Esophagus (tissue), 2 donors: ENCODE measurements around the gene FGFR3. TPM values are rescaled to one million over a fixed set of nuclear protein-coding genes. Genes with fewer than 3 reads are reported as not detected.
A peak's percentile ranks its signal among the peaks of the same experiment; 100 is the strongest.

ENCODE experiments used
- H3K27ac ChIP-seq, 2 donors: one replicate each; pipeline ENCODE4 v1.5.1; 2013; ENCODE audit warnings: low read depth in 2 of 2, mild to moderate bottlenecking in 2 of 2, inconsistent platforms in 1 of 2, low read length in 1 of 2, moderate library complexity in 1 of 2
- H3K27me3 ChIP-seq, 2 donors: one replicate each; pipeline ENCODE4 v1.6.1; 2013; ENCODE audit warnings: low read length in 2 of 2, control low read depth in 1 of 2, mild to moderate bottlenecking in 1 of 2; ENCODE audit not compliant: insufficient read depth in 2 of 2, control insufficient read depth in 1 of 2
- H3K36me3 ChIP-seq, 2 donors: one replicate each; pipeline ENCODE4 v1.6.1; 2013; ENCODE audit warnings: low read length in 1 of 2; ENCODE audit not compliant: control insufficient read depth in 2 of 2, insufficient read depth in 2 of 2
- H3K4me1 ChIP-seq, 2 donors: one replicate each; pipeline ENCODE4 v1.6.1; 2013; ENCODE audit warnings: low read length in 1 of 2; ENCODE audit not compliant: control insufficient read depth in 2 of 2, insufficient read depth in 2 of 2
- H3K4me3 ChIP-seq, 2 donors: one replicate each; pipeline ENCODE4 v1.5.1; 2013; ENCODE audit warnings: low read length in 2 of 2, mild to moderate bottlenecking in 2 of 2, low read depth in 1 of 2, moderate library complexity in 1 of 2
- H3K9me3 ChIP-seq, 2 donors: one replicate each; pipeline ENCODE4 v1.6.1; 2013; ENCODE audit warnings: mild to moderate bottlenecking in 2 of 2, low read depth in 1 of 2, low read length in 1 of 2, moderate library complexity in 1 of 2; ENCODE audit not compliant: control insufficient read depth in 2 of 2, insufficient read depth in 1 of 2
- WGBS, 2 donors: extraction: QIAGEN DNeasy Blood & Tissue Kit; methylation state at CpG; one replicate each; pipeline ENCODE4 v1.1.7; 2013; 5-methylcytosine and 5-hydroxymethylcytosine counted together
- polyA plus RNA-seq, 2 donors: library from polyadenylated mRNA; stranded (reverse); fragments of 200-250 nt; gene quantifications; one replicate each; pipeline ENCODE4 v1.2.3, GENCODE V29; 2013
- donor health status: healthy with polysubstance abuse.
- donor health status: Bipolar disorder and iron deficiency.

FGFR3 gene
- polyA plus RNA-seq, 2 donors, result 97.6 to 121 TPM

DNA sequence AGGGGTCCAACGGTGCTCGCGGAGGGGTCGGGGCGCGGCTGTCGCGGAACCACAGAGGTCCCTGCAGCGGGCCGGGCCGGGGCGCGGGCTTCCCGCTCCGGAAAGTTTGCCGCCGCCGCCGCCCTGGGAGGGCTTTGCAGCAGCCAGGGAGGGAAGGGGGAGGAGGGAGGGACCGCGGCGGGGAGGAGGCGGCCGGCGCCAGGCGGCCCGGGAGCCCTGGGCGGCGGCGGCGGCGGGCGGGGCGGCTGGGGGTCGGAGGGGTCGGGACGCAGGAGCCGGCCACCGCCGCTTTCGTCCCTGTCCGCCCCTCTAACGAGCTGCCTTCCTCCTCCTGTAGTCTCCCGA is 375 bp downstream of the FGFR3 start:
- Histone ChIP-seq H3K36me3 (peaks cover 0 to 15% of the 10 kb centered on the region in 2 donors), H3K27ac (peak overlapping the region; percentile 72 to 80), H3K27me3 (peaks cover 0 to 2% of the 10 kb centered on the region in 2 donors), H3K4me1 (peaks cover 10 to 30% of the 10 kb centered on the region in 2 donors), H3K4me3 (peak overlapping the region; percentile 76 to 87), H3K9me3 (no peaks in the 10 kb centered on the region)
- WGBS, 2 donors, result 1% methylated on average over 41 of the region's 44 CpGs; no CpG with 5 or more reads in 1 of the 2 donors

DNA sequence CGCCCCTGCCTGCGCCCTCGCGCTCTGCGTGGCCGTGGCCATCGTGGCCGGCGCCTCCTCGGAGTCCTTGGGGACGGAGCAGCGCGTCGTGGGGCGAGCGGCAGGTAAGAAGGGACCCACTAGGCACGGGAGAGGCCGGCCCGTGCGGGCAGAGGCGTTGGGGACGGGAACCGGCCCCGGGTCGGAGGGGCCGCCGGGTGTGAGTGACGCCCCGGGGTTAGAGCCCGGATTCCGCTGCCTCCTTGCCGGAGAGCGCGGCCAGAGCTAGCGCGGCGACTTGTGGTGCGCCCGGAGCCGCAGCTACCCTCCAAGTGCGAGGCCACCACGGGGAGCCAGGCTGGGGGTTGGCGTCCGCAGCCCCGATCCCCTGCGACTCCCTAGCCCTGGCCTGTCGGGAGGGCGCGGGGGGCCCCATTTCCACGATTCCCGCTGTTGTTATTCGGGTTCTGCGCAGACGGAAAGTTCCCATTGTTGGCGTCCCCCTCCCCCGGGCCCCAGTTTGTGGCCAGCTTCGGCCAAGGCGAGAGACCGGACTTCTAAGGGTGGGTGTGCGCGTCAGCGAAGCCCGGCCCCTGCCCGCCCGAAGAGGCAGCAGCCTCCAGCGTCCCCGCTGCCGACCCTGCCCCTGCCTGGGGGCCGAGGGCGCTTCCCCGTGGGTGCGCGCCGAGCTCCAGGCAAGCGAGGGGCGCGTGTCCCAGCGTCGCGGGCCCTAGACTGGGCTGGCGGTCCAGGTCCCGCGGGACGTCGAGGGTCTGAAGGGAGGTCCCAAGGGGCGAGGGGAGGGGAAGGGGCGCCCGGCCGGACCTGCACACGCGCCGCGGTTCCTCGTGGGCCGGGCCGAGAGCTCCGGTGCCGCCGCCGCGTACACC is 1.1 kb downstream of the FGFR3 start:
- Histone ChIP-seq H3K27me3 (peaks cover 0 to 2% of the 10 kb centered on the region in 2 donors), H3K36me3 (peaks cover 0 to 19% of the 10 kb centered on the region in 2 donors), H3K4me1 (peaks cover 9 to 29% of the 10 kb centered on the region in 2 donors), H3K4me3 (peak overlapping the region; percentile 76 to 87), H3K9me3 (no peaks in the 10 kb centered on the region), H3K27ac (peak overlapping the region; percentile 41 to 80)
- WGBS, 2 donors, result 0 to 1% methylated on average over 80 to 101 of the region's 101 CpGs

DNA sequence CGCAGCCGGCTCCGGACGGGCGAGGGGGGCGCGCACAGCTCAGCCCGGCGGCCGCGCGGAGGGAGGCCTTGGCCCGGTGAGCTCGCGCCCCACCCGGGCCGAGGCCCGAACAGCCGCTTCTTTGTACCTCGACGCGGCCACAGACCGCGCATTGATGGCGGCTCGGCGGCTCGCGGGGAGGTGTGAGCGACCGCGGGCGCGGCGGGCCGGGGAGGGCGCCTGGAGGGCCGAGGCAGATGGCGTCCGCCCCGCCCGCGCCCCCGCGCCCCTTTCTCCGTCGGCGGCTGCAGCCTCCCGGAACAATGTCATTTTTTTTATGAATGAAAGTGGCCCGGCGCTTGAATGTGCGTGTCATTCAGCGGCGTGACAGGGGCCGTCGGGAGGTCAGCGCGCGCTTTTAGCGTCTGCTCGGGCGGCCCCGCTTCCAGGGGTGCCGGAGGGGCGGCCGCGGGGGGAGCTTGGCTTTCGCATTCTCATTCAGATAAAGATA is 1.8 kb downstream of the FGFR3 start:
- Histone ChIP-seq H3K36me3 (peaks cover 0 to 26% of the 10 kb centered on the region in 2 donors), H3K4me3 (peak overlapping the region; percentile 76 to 87), H3K27me3 (peaks cover 0 to 2% of the 10 kb centered on the region in 2 donors), H3K9me3 (no peaks in the 10 kb centered on the region), H3K4me1 (peaks cover 7 to 24% of the 10 kb centered on the region in 2 donors), H3K27ac (peak overlapping the region; percentile 41 to 80)
- 0 to 1% methylated on average over 42 to 68 of the region's 68 CpGs for WGBS, 2 donors

DNA sequence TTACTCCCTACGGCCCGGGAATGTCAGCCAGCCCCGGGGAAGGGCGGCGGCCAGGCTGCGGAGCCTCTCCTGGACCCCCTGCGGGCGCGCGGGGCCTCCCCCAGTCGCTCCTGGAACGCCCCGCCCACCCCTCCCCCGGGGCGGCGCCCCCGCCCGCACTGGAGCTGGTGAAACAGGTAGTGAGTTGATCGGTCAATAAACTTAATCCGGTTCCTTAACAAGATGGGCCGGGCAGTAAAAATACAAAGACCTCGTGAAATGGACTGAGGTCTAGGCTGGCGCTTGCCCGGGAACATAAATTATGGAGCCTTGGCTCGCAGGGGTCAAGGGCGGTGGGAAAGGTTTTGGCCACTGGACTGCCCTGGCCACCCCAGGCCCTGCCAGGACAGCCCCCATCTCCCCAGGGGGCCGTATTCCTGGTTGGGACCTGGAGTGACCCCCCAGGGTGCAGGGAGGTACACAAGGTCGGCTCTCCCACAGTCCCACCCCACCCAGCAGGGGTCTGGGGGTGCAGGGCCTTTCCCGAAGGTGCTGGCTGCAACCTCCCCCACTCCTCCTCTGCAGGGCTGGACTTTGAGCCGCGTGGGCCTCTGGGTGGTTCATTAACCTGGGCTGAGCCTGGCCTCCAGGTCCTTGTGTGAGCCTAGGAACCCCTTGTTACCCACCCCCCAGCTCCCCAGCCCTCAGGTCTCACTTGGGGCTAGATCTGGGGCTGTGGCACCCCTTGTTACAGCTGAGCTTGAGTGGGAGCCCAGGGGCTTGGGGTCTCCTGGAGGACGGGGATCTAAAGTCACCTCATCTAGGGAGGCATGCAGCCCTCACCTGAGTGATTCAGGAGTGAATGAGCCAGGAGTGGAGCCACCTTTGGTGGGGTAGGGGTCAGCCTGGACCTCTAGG is 2.5 kb downstream of the FGFR3 start:
- peak overlapping the region; percentile 41 to 50 for H3K27ac ChIP-seq
- H3K36me3 ChIP-seq, result peaks cover 0 to 31% of the 10 kb centered on the region in 2 donors
- 18 to 22% methylated on average over 29 to 32 of the region's 32 CpGs for WGBS, 2 donors
- H3K27me3 ChIP-seq, result peaks cover 0 to 2% of the 10 kb centered on the region in 2 donors
- H3K4me1 ChIP-seq, result peaks cover 7 to 26% of the 10 kb centered on the region in 2 donors
- H3K9me3 ChIP-seq, result no peaks in the 10 kb centered on the region
- peak overlapping the region; percentile 76 to 87 for H3K4me3 ChIP-seq

DNA sequence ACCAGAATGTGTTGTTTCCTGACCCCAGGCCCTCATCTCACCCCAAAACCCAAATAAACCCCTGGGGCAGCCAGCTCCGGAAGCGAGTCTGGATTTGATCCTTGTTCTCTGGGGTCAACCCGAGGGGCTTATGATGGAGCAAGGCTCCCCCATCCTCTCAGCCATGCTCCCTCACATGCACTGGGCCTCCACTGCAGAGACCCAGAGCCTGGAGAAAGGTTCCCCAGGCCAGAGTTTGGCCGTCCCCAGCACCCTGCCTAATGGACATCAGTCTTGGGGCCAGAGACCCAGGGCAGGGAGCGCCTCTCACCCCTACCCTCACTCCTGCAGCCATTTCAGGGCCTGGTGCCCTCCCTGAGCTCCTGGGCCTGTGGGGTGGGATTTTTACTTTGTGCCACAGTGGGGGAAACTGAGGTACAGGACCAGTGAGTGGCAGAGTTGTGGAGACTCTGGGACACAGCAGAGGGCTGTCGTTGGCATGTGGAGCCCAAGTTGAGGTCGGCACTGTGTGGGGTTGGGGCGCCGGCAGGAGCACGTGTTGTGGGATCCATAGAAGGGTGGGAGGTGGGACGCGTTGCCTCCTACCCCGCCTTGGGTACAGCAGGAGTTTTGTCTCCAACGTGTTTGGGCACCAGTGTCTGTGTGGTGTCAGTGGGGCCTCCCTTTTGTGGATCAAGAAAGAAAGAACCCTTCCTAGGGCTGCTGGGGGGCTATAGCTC is 3.6 kb downstream of the FGFR3 start:
- H3K4me3 ChIP-seq, result peak overlapping the region; percentile 9 to 76
- WGBS, 2 donors, result 75 to 84% methylated on average over 14 of the region's 14 CpGs

GRCh38 chr4:1797298-1797860 is 4.3 kb downstream of the FGFR3 start:
- Histone ChIP-seq H3K27ac (no peak overlapping the region), H3K27me3 (peaks cover 0 to 2% of the 10 kb centered on the region in 2 donors), H3K36me3 (peaks cover 0 to 47% of the 10 kb centered on the region in 2 donors), H3K4me1 (peaks cover 7 to 35% of the 10 kb centered on the region in 2 donors), H3K4me3 (no peak overlapping the region), H3K9me3 (no peaks in the 10 kb centered on the region)
- WGBS, 2 donors, result 75 to 76% methylated on average over 16 of the region's 16 CpGs

More for the DNA sequence above, 3.6 kb downstream of the FGFR3 start:
- Histone ChIP-seq H3K27ac (no peak overlapping the region), H3K36me3 (peaks cover 0 to 40% of the 10 kb centered on the region in 2 donors), H3K9me3 (no peaks in the 10 kb centered on the region), H3K27me3 (peaks cover 0 to 2% of the 10 kb centered on the region in 2 donors), H3K4me1 (peaks cover 7 to 29% of the 10 kb centered on the region in 2 donors)

- Histone ChIP-seq H3K4me1 (peaks cover 7 to 33% of the 10 kb centered on the region in 2 donors), H3K27ac (no peak overlapping the region), H3K36me3 (peaks cover 0 to 53% of the 10 kb centered on the region in 2 donors), H3K27me3 (peaks cover 0 to 2% of the 10 kb centered on the region in 2 donors), H3K9me3 (no peaks in the 10 kb centered on the region), H3K4me3 (no peak overlapping the region)
- 87% methylated on average over 20 to 27 of the region's 27 CpGs for WGBS, 2 donors
Measured at GRCh38 chr4:1797861-1798579, 4.9 kb downstream of the FGFR3 start.

DNA sequence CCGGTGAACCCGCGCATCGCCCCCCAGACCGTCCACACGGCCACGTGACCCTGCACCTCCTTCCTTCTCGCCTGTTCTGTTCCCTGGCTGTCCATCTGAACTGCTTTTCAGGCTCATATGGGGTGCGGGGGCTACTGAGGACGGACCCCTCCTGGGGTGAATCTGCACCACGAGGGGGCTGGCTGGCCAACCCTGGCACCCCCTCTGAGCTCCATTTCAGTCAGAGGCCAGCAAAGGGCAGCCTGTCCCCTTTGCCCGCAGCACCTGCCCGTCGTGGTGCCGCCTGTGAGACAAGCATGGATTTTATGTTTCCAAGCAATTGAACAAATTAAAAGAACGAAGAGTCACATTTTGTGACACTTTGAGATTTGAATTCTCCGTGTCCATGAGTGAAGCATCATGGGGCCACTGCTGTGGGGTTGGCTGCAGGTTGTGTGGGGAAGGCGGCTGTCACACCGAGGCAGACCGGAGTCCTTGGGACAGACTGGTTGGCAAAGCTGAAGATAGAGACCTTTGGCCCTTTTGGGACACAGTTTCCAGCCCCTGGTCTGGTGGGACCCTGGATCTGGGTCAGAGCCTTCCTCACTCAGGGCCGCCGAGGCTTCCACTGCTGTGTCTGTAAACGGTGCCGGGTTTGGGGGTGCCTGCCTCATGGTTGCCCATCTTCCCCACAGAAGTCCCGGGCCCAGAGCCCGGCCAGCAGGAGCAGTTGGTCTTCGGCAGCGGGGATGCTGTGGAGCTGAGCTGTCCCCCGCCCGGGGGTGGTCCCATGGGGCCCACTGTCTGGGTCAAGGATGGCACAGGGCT is 5.7 kb downstream of the FGFR3 start:
- Histone ChIP-seq H3K4me3 (no peak overlapping the region), H3K9me3 (no peaks in the 10 kb centered on the region), H3K27ac (no peak overlapping the region), H3K36me3 (peaks cover 0 to 60% of the 10 kb centered on the region in 2 donors), H3K27me3 (peaks cover 0 to 2% of the 10 kb centered on the region in 2 donors), H3K4me1 (peaks cover 7 to 32% of the 10 kb centered on the region in 2 donors)
- 85 to 87% methylated on average over 30 of the region's 30 CpGs for WGBS, 2 donors
